SU-DHL-6 (cell line): Measurements from ENCODE around the gene RELL1.

Source experiments
- H2AFZ ChIP-seq: fragments of 200-600 bp; sonication (generic); 2 replicates; pipeline ENCODE4 v1.6.1; 2014; ENCODE audit warnings: low read depth, mild to moderate bottlenecking, moderate library complexity, mixed read lengths, antibody characterized with exemption, low read length; ENCODE audit not compliant: severe bottlenecking
- H3F3A ChIP-seq: fragments of 200-600 bp; shearing (Covaris generic); 2 replicates; pipeline ENCODE4 v1.6.0; 2016; ENCODE audit warnings: antibody characterized with exemption, mild to moderate bottlenecking; ENCODE audit not compliant: insufficient read depth
- H3K27ac ChIP-seq: fragments of 200-600 bp; sonication (generic); 2 replicates; pipeline ENCODE4 v1.5.1; 2016; ENCODE audit warnings: low read depth, mild to moderate bottlenecking, low read length, moderate library complexity, mixed read lengths
- H3K27me3 ChIP-seq: fragments of 200-600 bp; sonication (generic), shearing (Covaris generic); 2 replicates; pipeline ENCODE4 v1.6.0; 2014; ENCODE audit warnings: mild to moderate bottlenecking, low read length
- H3K36me3 ChIP-seq: fragments of 200-600 bp; sonication (generic); 2 replicates; pipeline ENCODE4 v1.6.1; 2014; ENCODE audit warnings: mild to moderate bottlenecking, low read length, mixed read lengths
- H3K4me2 ChIP-seq: fragments of 300-600, 200-600 bp; shearing (Covaris generic), sonication (generic); 2 replicates; pipeline ENCODE4 v1.6.0; 2014; ENCODE audit warnings: low read length, low read depth, mild to moderate bottlenecking; ENCODE audit not compliant: poor library complexity, severe bottlenecking
- H3K4me3 ChIP-seq: fragments of 200-600 bp; sonication (generic); 2 replicates; pipeline ENCODE4 v1.5.1; 2014; ENCODE audit warnings: antibody characterized with exemption, low read length, mild to moderate bottlenecking, mixed read lengths; ENCODE audit not compliant: insufficient read depth, poor library complexity, severe bottlenecking
- H3K79me2 ChIP-seq: fragments of 200-600 bp; sonication (generic); 2 replicates; pipeline ENCODE4 v1.6.1; 2014; ENCODE audit warnings: mild to moderate bottlenecking, low read length, moderate library complexity; ENCODE audit not compliant: insufficient read depth
- H3K9ac ChIP-seq: fragments of 200-600 bp; sonication (generic); 2 replicates; pipeline ENCODE4 v1.7.0; 2014; ENCODE audit warnings: mild to moderate bottlenecking, low read length
- H3K9me2 ChIP-seq: fragments of 200-600 bp; sonication (generic); replicated peaks from 2 replicates; pipeline ENCODE4 v1.6.1; 2014; ENCODE audit warnings: low read length; ENCODE audit not compliant: insufficient read depth
- H3K9me3 ChIP-seq: fragments of 200-600 bp; sonication (generic); 2 replicates; pipeline ENCODE4 v1.6.1; 2014; ENCODE audit warnings: low read length, mixed read lengths; ENCODE audit not compliant: insufficient read depth
- H4K20me1 ChIP-seq: fragments of 200-600 bp; sonication (generic); 2 replicates; pipeline ENCODE4 v1.6.1; 2014; ENCODE audit warnings: low read depth, mild to moderate bottlenecking, antibody characterized with exemption, low read length, moderate library complexity, mixed read lengths
- EZH2phosphoT487 ChIP-seq: fragments of 200-600 bp; sonication (generic), shearing (Covaris generic); conservative IDR thresholded peaks from 2 replicates; pipeline ENCODE4 v1.6.1; 2018; ENCODE audit warnings: mild to moderate bottlenecking, antibody characterized with exemption, low read length, moderate library complexity, mixed read lengths
- TF ChIP-seq, protein P1 (sequence below): fragments of 200-600 bp; sonication (generic); IDR thresholded peaks from one replicate; pipeline ENCODE4 v1.5.1; 2017; ENCODE audit warnings: antibody characterized with exemption, mild to moderate bottlenecking, low read length, moderate library complexity; ENCODE audit not compliant: insufficient read depth, poor library complexity, severe bottlenecking

The RELL1 gene

DNA sequence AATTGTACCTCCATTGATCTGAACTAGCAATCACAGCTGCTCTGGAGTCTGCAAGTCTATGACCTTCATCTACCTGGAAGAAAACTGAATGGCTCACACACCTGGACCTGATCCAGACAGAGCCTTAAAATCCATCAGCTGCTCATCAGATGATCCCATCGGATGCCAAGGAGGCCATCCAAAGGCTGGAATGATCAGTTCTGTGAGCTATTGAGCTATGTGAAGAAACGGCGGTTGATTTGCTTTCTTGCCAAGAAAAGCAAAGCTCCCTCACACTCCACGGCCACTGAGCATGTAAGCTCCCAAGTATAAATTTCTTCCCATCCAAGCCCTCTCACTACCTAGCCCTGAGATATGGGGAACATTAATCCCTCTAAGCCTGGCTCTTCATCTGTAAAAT, 63.1 kb downstream of the RELL1 start:
- Histone ChIP-seq H3K9me2 (no peaks in the 10 kb centered on the region), H3F3A (no peaks in the 10 kb centered on the region), H2AFZ (no peak overlapping the region), H3K79me2 (no peaks in the 10 kb centered on the region), H3K4me2 (no peak overlapping the region), H3K27ac (no peak overlapping the region), H3K9me3 (no peaks in the 10 kb centered on the region), H3K9ac (no peak overlapping the region), H3K36me3 (no peaks in the 10 kb centered on the region), H4K20me1 (no peaks in the 10 kb centered on the region), H3K27me3 (no peaks in the 10 kb centered on the region), H3K4me3 (no peak overlapping the region)
- no peak for TF ChIP-seq EZH2phosphoT487
- TF ChIP-seq, protein P1, sequence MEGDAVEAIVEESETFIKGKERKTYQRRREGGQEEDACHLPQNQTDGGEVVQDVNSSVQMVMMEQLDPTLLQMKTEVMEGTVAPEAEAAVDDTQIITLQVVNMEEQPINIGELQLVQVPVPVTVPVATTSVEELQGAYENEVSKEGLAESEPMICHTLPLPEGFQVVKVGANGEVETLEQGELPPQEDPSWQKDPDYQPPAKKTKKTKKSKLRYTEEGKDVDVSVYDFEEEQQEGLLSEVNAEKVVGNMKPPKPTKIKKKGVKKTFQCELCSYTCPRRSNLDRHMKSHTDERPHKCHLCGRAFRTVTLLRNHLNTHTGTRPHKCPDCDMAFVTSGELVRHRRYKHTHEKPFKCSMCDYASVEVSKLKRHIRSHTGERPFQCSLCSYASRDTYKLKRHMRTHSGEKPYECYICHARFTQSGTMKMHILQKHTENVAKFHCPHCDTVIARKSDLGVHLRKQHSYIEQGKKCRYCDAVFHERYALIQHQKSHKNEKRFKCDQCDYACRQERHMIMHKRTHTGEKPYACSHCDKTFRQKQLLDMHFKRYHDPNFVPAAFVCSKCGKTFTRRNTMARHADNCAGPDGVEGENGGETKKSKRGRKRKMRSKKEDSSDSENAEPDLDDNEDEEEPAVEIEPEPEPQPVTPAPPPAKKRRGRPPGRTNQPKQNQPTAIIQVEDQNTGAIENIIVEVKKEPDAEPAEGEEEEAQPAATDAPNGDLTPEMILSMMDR = no peak

DNA sequence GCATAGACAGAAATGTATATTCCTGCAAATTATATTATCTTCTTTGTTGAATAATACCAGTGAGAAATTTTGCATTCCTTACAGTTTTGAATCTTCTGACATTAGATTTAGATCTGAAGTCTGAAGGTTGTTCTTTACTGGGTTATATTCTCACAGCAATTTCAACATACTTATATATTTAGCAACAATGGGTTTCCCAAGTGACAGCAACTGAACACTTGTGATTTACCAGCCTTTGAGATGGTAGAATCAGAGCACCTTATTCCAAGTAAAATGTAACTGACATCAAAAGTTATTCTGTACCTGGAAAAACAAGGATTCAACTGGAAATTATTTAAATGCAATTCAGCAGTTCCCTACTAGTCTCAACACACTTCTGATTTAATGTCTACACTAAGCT, 66.0 kb downstream of the RELL1 start:
- H3K9me2 ChIP-seq = no peaks in the 10 kb centered on the region
- H3K36me3 ChIP-seq = no peaks in the 10 kb centered on the region
- H3K4me3 ChIP-seq = no peak overlapping the region
- H3K27ac ChIP-seq = no peak overlapping the region
- H3K27me3 ChIP-seq = no peaks in the 10 kb centered on the region
- H2AFZ ChIP-seq = no peak overlapping the region
- H3K9me3 ChIP-seq = no peaks in the 10 kb centered on the region
- no peaks in the 10 kb centered on the region for H4K20me1 ChIP-seq
- TF ChIP-seq EZH2phosphoT487 = no peak
- TF ChIP-seq, protein P1 = no peak
- H3K9ac ChIP-seq = no peak overlapping the region
- H3K4me2 ChIP-seq = no peak overlapping the region
- H3K79me2 ChIP-seq = no peaks in the 10 kb centered on the region
- H3F3A ChIP-seq = no peaks in the 10 kb centered on the region

DNA sequence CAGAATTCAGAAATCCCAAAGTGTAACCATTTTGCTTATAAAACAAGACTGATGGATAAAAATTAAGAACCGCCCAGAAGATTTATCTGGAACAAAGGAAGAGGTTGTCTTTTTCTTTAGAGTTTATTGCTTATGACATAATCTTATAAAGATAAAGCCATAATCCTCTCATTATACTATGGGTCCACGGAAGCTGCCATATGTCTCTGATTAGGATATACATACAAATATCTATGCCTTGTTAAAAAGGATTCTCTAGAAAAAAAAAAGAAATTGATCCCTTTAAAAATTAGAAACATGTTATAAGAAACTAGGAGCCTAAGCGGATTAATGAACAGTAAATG, 70.5 kb downstream of the RELL1 start:
- no peak overlapping the region for H3K4me2 ChIP-seq

More for the DNA sequence above, 70.5 kb downstream of the RELL1 start:
- TF ChIP-seq, protein P1 = no peak
- TF ChIP-seq EZH2phosphoT487 = no peak
- no peaks in the 10 kb centered on the region for H3F3A ChIP-seq
- H3K27ac ChIP-seq = no peak overlapping the region
- no peaks in the 10 kb centered on the region for H3K27me3 ChIP-seq
- no peak overlapping the region for H3K4me3 ChIP-seq
- no peaks in the 10 kb centered on the region for H3K36me3 ChIP-seq
- H4K20me1 ChIP-seq = no peaks in the 10 kb centered on the region
- H3K9me2 ChIP-seq = no peaks in the 10 kb centered on the region
- no peaks in the 10 kb centered on the region for H3K9me3 ChIP-seq
- no peak overlapping the region for H2AFZ ChIP-seq
- H3K79me2 ChIP-seq = no peaks in the 10 kb centered on the region
- H3K9ac ChIP-seq = no peak overlapping the region
